B cell (primary cell): ENCODE data around the gene HSPB3.

ENCODE experiments used
- EZH2 ChIP-seq: IDR thresholded peaks from 2 replicates; pipeline ENCODE4 v1.6.1; 2012; ENCODE audit warnings: borderline replicate concordance, low read depth, mild to moderate bottlenecking, moderate library complexity, low read length; ENCODE audit not compliant: insufficient read depth, poor library complexity, severe bottlenecking
- TF ChIP-seq, protein P1 (sequence below): fragments of 200-600 bp; IDR thresholded peaks from one replicate; pipeline ENCODE4 v1.8.0; 2022; ENCODE audit warnings: antibody characterized with exemption, mild to moderate bottlenecking

GRCh38 chr5:54455413-54456157 lies at the start of gene HSPB3:
- TF ChIP-seq EZH2 = no peak
- TF ChIP-seq, protein P1, sequence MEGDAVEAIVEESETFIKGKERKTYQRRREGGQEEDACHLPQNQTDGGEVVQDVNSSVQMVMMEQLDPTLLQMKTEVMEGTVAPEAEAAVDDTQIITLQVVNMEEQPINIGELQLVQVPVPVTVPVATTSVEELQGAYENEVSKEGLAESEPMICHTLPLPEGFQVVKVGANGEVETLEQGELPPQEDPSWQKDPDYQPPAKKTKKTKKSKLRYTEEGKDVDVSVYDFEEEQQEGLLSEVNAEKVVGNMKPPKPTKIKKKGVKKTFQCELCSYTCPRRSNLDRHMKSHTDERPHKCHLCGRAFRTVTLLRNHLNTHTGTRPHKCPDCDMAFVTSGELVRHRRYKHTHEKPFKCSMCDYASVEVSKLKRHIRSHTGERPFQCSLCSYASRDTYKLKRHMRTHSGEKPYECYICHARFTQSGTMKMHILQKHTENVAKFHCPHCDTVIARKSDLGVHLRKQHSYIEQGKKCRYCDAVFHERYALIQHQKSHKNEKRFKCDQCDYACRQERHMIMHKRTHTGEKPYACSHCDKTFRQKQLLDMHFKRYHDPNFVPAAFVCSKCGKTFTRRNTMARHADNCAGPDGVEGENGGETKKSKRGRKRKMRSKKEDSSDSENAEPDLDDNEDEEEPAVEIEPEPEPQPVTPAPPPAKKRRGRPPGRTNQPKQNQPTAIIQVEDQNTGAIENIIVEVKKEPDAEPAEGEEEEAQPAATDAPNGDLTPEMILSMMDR = no peak
